OCI-LY1 (cell line): ENCODE measurements around the gene RNF141.

Experiments used
- H2AFZ ChIP-seq: fragments of 200-600 bp; sonication (generic), shearing (Covaris generic); 2 replicates; pipeline ENCODE4 v1.6.0; 2014; ENCODE audit warnings: antibody characterized with exemption, mild to moderate bottlenecking, low read length
- H3F3A ChIP-seq: fragments of 200-600 bp; sonication (generic), shearing (Covaris generic); 2 replicates; pipeline ENCODE4 v1.6.0; 2014; ENCODE audit warnings: mild to moderate bottlenecking, antibody characterized with exemption, low read length, moderate library complexity; ENCODE audit not compliant: insufficient read depth
- H3K27ac ChIP-seq: fragments of 200-600 bp; sonication (generic); 2 replicates; pipeline ENCODE4 v1.5.1; 2014; ENCODE audit warnings: low read length, mixed run types, mild to moderate bottlenecking, low read depth; ENCODE audit not compliant: poor library complexity, severe bottlenecking
- H3K27me3 ChIP-seq: fragments of 200-600 bp; sonication (generic); 2 replicates; pipeline ENCODE4 v1.6.0; 2014; ENCODE audit warnings: antibody characterized with exemption, mild to moderate bottlenecking, low read length, moderate library complexity; ENCODE audit not compliant: insufficient read depth
- H3K36me3 ChIP-seq: fragments of 200-600 bp; sonication (generic); 2 replicates; pipeline ENCODE4 v1.6.1; 2014; ENCODE audit warnings: mild to moderate bottlenecking, antibody characterized with exemption, low read length, moderate library complexity, mixed read lengths; ENCODE audit not compliant: insufficient read depth
- H3K4me1 ChIP-seq: fragments of 200-600 bp; sonication (generic); 2 replicates; pipeline ENCODE4 v1.5.1; 2014; ENCODE audit warnings: mild to moderate bottlenecking, low read length, moderate library complexity; ENCODE audit not compliant: insufficient read depth, severe bottlenecking
- H3K4me2 ChIP-seq: fragments of 200-600 bp; sonication (generic), shearing (Covaris generic); 2 replicates; pipeline ENCODE4 v1.6.1; 2014; ENCODE audit warnings: low read length
- H3K4me3 ChIP-seq: fragments of 200-600 bp; sonication (generic); 2 replicates; pipeline ENCODE4 v1.5.1; 2014; ENCODE audit warnings: low read length, low read depth, mild to moderate bottlenecking, mixed read lengths; ENCODE audit not compliant: poor library complexity, severe bottlenecking
- H3K79me2 ChIP-seq: fragments of 200-600 bp; shearing (Covaris generic); 2 replicates; pipeline ENCODE4 v1.6.1; 2016; ENCODE audit warnings: mixed run types, low read length, mixed read lengths; ENCODE audit not compliant: insufficient read depth
- H3K9ac ChIP-seq: fragments of 200-600 bp; sonication (generic), shearing (Covaris generic); 2 replicates; pipeline ENCODE4 v1.6.1; 2014; ENCODE audit warnings: mild to moderate bottlenecking, low read length, mixed read lengths
- H3K9me2 ChIP-seq: fragments of 200-600 bp; sonication (generic), shearing (Covaris generic); 2 replicates; pipeline ENCODE4 v1.6.1; 2014; ENCODE audit warnings: low read depth, mild to moderate bottlenecking, low read length, mixed read lengths
- H3K9me3 ChIP-seq: fragments of 200-600 bp; shearing (Covaris generic); 2 replicates; pipeline ENCODE4 v1.6.1; 2014; ENCODE audit warnings: low read length, mixed read lengths
- H4K20me1 ChIP-seq: fragments of 200-600 bp; sonication (generic), shearing (Covaris generic); 2 replicates; pipeline ENCODE4 v1.6.0; 2016; ENCODE audit warnings: mild to moderate bottlenecking, low read length; ENCODE audit not compliant: insufficient read depth
- CTCF ChIP-seq: fragments of 200-600 bp; sonication (generic), shearing (Covaris generic); IDR thresholded peaks from 2 replicates; pipeline ENCODE4 v1.5.1; 2017; ENCODE audit warnings: mild to moderate bottlenecking, antibody characterized with exemption, low read length, moderate library complexity, mixed read lengths
- EZH2 ChIP-seq: fragments of 200-600 bp; sonication (generic), shearing (Covaris generic); IDR thresholded peaks from 2 replicates; pipeline ENCODE4 v1.8.0; 2017; ENCODE audit warnings: borderline replicate concordance, mixed run types, mild to moderate bottlenecking, antibody characterized with exemption, low read length, moderate library complexity, mixed read lengths

RNF141 gene

GRCh38 chr11:10564696-10565318 lies 23.8 kb upstream of the RNF141 start:
- Histone ChIP-seq H3K27me3 (no peaks in the 10 kb centered on the region), H3K27ac (no peak overlapping the region), H3K4me3 (no peak overlapping the region), H2AFZ (no peak overlapping the region), H3K79me2 (no peaks in the 10 kb centered on the region), H3K4me2 (no peak overlapping the region), H3K36me3 (no peaks in the 10 kb centered on the region), H4K20me1 (no peaks in the 10 kb centered on the region), H3F3A (no peaks in the 10 kb centered on the region), H3K9ac (no peak overlapping the region), H3K9me3 (no peaks in the 10 kb centered on the region), H3K9me2 (no peaks in the 10 kb centered on the region), H3K4me1 (no peaks in the 10 kb centered on the region)
- TF ChIP-seq EZH2 = no peak
- no peak; the same call in 1 of the 2 replicates for TF ChIP-seq CTCF

GRCh38 chr11:10564030-10564429 lies 23.0 kb upstream of the RNF141 start:
- H3F3A ChIP-seq = no peaks in the 10 kb centered on the region
- H3K9me2 ChIP-seq = no peaks in the 10 kb centered on the region
- no peak overlapping the region for H3K27ac ChIP-seq
- no peaks in the 10 kb centered on the region for H3K36me3 ChIP-seq
- no peak overlapping the region for H3K4me2 ChIP-seq
- TF ChIP-seq CTCF = no peak
- H3K27me3 ChIP-seq = no peaks in the 10 kb centered on the region
- H3K79me2 ChIP-seq = no peaks in the 10 kb centered on the region
- H3K9me3 ChIP-seq = no peaks in the 10 kb centered on the region
- no peaks in the 10 kb centered on the region for H3K4me1 ChIP-seq
- H4K20me1 ChIP-seq = no peaks in the 10 kb centered on the region
- no peak overlapping the region for H3K4me3 ChIP-seq
- H2AFZ ChIP-seq = no peak overlapping the region
- no peak overlapping the region for H3K9ac ChIP-seq

- no peak overlapping the region for H3K4me3 ChIP-seq
Observed at GRCh38 chr11:10561947-10562346, 21.0 kb upstream of the RNF141 start.

More at GRCh38 chr11:10561947-10562346, 21.0 kb upstream of the RNF141 start:
- no peaks in the 10 kb centered on the region for H3F3A ChIP-seq
- no peaks in the 10 kb centered on the region for H3K27me3 ChIP-seq
- H3K4me1 ChIP-seq = no peaks in the 10 kb centered on the region
- H3K79me2 ChIP-seq = no peaks in the 10 kb centered on the region
- H3K9ac ChIP-seq = no peak overlapping the region
- no peaks in the 10 kb centered on the region for H3K9me3 ChIP-seq
- H2AFZ ChIP-seq = no peak overlapping the region
- no peaks in the 10 kb centered on the region for H3K36me3 ChIP-seq
- no peak for TF ChIP-seq EZH2
- no peak for TF ChIP-seq CTCF
- H3K27ac ChIP-seq = no peak overlapping the region
- no peak overlapping the region for H3K4me2 ChIP-seq
- no peaks in the 10 kb centered on the region for H4K20me1 ChIP-seq
- H3K9me2 ChIP-seq = no peaks in the 10 kb centered on the region
